Activated naive CD4-positive, alpha-beta T cell treated with anti-CD3 and anti-CD28 coated beads, Interleukin-2, amount 50 U/mL, for 72 hours (primary cell): Measurements from ENCODE around the gene KRT20. TPM values are rescaled to one million over a fixed set of nuclear protein-coding genes. Genes with fewer than 3 reads are reported as not detected.
"Not testable (repeated sequence)": the region's sequence is repeated elsewhere in the genome, so short reads cannot be mapped to it uniquely, and the experiment has no call there.

Experiments used
- ATAC-seq, 2 donors: fragments of 150-1000 bp; cut with Tn5 transposase; 2 replicates each; pipeline ENCODE4 v1.10.0; 2021; ENCODE audit warnings: mild to moderate bottlenecking in 2 of 2, moderate library complexity in 2 of 2
- DNase-seq, 2 donors: peaks; one replicate each; pipeline ENCODE4 v3.0.0; 2021 to 2022; ENCODE audit warnings: low spot score in 2 of 2
- H3K27ac Mint-ChIP-seq, 2 donors: one replicate each; pipeline ENCODE4 v1.8.0; 2022; ENCODE audit warnings: mild to moderate bottlenecking in 2 of 2, mixed read lengths in 2 of 2
- H3K36me3 Mint-ChIP-seq, 2 donors: one replicate each; pipeline ENCODE4 v1.8.0; 2022; ENCODE audit warnings: mixed read lengths in 2 of 2
- H3K9me3 Mint-ChIP-seq, 2 donors: one replicate each; pipeline ENCODE4 v1.8.0; 2022; ENCODE audit warnings: mixed read lengths in 2 of 2
- total RNA-seq, 2 donors: library from RNA; stranded (reverse); gene quantifications; one replicate each; pipeline ENCODE4 v1.2.3, GENCODE V29; 2022

The KRT20 gene, protein sequence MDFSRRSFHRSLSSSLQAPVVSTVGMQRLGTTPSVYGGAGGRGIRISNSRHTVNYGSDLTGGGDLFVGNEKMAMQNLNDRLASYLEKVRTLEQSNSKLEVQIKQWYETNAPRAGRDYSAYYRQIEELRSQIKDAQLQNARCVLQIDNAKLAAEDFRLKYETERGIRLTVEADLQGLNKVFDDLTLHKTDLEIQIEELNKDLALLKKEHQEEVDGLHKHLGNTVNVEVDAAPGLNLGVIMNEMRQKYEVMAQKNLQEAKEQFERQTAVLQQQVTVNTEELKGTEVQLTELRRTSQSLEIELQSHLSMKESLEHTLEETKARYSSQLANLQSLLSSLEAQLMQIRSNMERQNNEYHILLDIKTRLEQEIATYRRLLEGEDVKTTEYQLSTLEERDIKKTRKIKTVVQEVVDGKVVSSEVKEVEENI
- total RNA-seq: not detected

DNA sequence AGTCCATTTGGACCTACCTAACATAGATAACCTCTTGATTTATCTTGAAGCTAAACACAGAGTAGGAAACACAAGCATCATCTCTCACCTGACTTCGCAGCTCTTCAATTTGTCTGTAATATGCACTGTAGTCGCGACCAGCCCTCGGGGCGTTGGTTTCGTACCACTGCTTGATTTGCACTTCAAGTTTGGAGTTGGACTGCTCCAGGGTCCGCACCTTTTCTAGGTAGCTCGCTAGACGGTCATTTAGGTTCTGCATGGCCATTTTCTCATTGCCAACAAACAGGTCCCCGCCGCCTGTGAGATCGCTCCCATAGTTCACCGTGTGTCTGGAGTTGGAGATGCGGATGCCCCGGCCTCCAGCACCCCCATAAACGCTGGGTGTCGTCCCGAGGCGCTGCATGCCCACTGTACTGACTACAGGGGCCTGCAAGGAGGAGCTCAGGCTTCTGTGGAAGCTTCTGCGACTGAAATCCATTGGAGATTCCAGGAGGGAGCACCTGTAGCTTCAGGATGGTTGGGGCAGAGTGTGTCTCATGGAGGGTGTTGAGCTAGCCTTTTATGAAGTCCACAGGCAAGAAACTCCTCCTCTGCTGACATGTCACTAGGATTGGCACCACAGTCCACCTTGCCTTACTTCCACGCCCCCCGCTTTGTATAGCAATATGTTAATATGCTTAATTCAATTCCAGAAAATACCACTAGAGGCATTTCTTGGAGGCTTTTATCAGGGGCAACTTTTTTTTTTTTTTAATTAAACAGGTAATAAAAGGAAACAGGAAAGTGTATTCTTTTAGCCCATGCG is at the start of gene KRT20:
Gene KRT20 (minus strand): TSS at position 535 of the 805 bp plus-strand sequence. CDS start 57 bp downstream, at position 478.
- no peak for ATAC-seq
- DNase-seq: no peak
- no peak within 1 kb of the TSS for H3K27ac Mint-ChIP-seq
- H3K36me3 Mint-ChIP-seq: no peaks in the 10 kb centered on the region
- no peaks in the 10 kb centered on the region for H3K9me3 Mint-ChIP-seq

DNA sequence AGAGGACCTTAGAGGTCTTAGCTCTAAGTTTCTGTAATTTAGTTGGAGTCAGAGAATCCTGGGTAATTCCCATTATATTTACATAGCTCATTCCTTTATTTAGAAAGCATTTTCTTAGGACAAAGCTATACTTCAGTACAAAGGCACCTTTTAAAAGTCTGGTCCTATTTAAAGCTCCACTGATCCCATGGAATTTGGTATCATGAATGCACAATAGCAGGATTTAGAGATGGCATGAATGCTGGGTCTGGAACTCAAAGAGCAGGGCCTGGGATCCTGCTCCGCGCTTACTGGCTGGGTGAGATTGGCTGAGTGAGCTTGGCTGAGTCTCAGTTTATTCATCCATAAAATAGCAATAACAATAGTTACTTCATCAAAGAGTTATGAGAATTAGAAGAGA is 47.6 kb upstream of the KRT20 start:
- H3K27ac Mint-ChIP-seq: no peak overlapping the region
- DNase-seq: no peak
- no peak for ATAC-seq
- no peaks in the 10 kb centered on the region for H3K9me3 Mint-ChIP-seq
- no peaks in the 10 kb centered on the region for H3K36me3 Mint-ChIP-seq

DNA sequence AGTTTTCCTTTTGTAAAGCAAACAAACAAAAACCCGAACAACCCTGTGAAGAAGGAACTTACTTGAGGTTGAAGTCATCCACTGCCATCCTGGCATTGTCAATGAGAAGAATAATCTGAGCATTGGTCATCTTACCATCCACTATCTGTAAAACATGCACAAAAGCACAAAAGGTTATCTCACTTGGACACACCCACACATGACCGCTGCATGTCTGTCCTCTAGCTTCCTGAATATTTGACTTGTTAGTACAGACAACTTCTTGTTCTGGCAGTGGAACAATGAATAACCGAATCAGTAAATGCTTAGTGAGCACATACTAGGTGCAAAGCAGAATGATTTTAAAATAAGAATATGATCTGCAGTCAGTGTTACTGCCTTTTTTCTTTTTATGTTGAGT is 46.3 kb upstream of the KRT20 start:
- Mint-ChIP-seq H3K36me3 (no peaks in the 10 kb centered on the region), H3K9me3 (no peaks in the 10 kb centered on the region), H3K27ac (no peak overlapping the region)
- DNase-seq (no peak), ATAC-seq (no peak)

DNA sequence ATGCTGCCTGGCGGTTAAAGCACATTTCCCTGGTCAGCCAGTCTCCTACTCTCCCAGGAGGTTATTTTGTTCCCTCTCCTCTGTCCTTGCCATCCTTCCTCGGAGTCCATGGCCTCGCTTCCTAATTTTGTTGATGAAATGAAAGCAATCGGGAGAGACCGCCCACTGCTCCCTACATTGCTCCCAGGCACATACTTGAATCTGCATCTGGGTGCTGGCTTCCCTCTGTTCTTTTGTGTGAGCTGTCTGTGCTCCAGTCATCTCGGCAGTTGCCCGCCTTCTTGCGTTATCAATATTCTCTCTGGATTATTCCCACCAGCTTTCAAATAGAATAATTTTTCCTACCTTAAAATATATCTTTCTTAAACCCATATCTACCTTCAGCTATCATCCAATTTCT is 41.3 kb upstream of the KRT20 start:
- Mint-ChIP-seq H3K36me3 (no peaks in the 10 kb centered on the region), H3K27ac (no peak overlapping the region)
- ATAC-seq: no peak

DNA sequence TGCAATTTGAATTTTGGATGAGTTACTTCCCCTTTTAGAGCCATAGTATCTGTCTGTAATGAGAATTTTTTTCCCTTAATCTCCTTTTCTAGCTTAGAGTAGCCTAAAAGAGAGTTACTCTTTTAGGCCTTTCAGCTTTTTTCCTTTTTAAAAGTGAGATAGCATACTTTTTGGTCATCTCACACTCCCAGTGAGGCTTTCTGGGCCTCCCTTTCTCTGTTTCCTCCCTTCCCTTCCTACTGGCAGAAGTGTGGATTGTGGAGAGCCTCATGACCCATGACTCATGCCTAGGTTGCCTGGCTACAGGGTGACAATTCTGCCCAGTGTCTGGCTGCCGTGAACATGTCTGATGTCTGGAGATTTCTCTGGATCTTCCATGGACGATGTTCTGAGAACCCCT is 37.2 kb upstream of the KRT20 start:
- ATAC-seq: peak in 1 of 2 donors; percentile 46
- Mint-ChIP-seq H3K27ac (no peak overlapping the region), H3K9me3 (no peaks in the 10 kb centered on the region), H3K36me3 (no peaks in the 10 kb centered on the region)
- no peak for DNase-seq

More for the DNA sequence above, 41.3 kb upstream of the KRT20 start:
- no peaks in the 10 kb centered on the region for H3K9me3 Mint-ChIP-seq
- no peak for DNase-seq

DNA sequence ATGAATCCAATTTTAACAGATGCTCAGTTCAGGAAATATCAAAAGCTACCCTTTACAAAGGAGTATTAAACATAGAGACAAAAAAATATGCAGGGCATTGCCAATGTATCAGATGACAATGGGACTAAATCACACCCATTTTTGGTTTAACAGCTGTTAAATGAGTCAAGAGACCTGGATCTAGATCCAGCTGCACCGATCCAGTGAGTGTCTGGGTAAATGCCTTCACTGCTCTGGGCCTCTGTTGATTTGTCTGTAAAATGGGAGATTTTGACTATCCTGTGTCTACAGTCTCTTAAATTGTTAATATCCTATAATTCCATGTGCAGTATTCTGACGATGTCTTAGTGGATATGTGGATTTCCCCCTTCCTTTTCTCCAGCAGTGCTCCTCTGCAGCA is 36.0 kb upstream of the KRT20 start:
- DNase-seq: no peak
- H3K9me3 Mint-ChIP-seq: no peaks in the 10 kb centered on the region
- no peak overlapping the region for H3K27ac Mint-ChIP-seq
- ATAC-seq: no peak
- H3K36me3 Mint-ChIP-seq: no peaks in the 10 kb centered on the region

DNA sequence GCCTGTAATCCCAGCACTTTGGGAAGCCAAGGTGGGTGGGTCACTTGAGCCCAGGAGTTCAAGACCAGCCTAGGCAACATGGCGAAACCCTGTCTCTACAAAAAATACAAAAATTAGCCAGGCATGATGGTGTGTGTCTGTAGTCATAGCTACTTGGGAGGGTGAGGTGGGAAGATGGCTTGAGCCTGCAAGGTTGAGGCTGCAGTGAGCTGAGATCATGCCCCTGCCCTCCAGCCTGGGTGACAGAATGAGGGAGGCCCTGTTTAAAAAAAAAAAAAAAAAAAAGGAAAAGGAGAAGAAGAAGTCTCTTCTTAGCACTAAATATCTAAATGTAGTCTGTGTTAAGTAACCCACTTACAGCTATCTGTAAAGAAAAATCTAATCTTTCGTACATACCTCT is 32.1 kb upstream of the KRT20 start:
- not testable (repeated sequence) for H3K27ac Mint-ChIP-seq, DNase-seq

DNA sequence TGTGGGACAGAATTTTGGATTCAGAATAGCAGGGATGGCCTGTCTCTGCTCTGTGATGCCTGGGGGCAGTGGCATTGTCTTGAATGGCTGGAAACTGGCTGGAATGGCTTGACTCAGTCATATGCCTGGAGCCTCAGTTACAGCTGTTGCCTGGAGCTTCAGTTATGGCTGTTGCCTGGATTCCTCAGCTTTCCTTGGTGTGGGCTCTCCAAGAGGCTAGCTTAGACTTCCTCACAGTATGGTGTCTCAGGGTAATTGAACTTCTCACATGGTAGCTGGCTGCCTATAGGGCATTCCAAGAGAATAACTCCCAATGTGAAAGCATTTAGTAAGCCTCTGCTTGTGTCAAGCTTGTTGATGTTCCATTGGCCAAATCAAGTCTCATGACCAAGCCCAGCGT is 31.3 kb upstream of the KRT20 start:
- no peaks in the 10 kb centered on the region for H3K36me3 Mint-ChIP-seq
- H3K27ac Mint-ChIP-seq: no peak overlapping the region
- H3K9me3 Mint-ChIP-seq: no peaks in the 10 kb centered on the region
- ATAC-seq (no peak), DNase-seq (no peak)

More for the DNA sequence above, 32.1 kb upstream of the KRT20 start:
- H3K36me3 Mint-ChIP-seq, ATAC-seq, H3K9me3 Mint-ChIP-seq: not testable (repeated sequence)

DNA sequence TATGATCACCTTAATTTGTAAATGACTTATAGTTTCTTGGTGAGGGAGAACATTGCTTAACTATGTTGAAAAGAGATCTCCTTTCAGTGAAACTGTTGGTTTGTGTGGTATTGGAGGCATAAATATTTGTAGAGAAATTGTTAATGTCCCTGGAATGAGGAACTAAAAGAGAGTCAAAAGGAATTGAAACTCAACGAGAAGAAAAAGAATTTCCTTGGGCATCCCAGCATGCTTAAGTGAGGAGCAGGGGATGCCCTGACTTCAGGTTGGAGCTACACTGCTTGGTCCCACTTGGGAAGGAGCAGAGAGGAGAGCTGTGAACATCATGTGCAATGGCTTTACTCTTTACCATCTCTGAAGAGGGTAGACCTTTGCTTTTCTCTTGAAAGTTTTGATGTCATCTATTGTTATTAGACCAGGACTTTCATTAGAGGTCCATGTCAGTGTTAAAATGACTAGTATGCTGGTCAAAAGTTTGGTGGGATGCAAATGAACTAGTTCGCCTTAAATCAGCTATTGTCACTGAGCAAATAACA is 30.7 kb upstream of the KRT20 start:
- Mint-ChIP-seq H3K36me3 (no peaks in the 10 kb centered on the region), H3K27ac (peak overlapping the region in 1 of 2 donors; percentile 1), H3K9me3 (no peaks in the 10 kb centered on the region)
- peak in 1 of 2 donors; percentile 12 for ATAC-seq
- no peak for DNase-seq

DNA sequence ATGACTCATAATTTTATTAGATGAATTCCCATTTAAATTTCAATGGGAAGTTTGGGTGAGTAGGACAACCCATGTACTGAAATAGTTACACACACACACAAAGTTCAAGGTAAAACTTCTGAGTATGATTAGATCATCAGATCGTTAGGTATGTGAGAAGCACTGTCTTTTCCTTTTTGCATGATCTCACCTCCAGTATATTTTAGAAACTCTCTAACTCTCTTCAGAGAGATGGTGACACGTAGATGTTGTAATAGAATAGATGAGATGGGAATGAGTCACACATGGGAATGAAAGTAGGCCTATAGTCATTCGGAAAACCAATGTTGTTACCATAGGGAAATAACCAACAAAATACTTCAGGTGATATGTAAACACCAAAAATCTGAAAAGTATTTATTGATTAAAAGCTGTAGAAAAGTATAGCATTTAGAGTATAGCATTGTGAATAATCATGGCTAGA is 30.2 kb upstream of the KRT20 start:
- Mint-ChIP-seq H3K36me3 (no peaks in the 10 kb centered on the region), H3K9me3 (no peaks in the 10 kb centered on the region), H3K27ac (peak overlapping the region in 1 of 2 donors; percentile 1)
- ATAC-seq (peak; percentile 74 to 97), DNase-seq (no peak)

DNA sequence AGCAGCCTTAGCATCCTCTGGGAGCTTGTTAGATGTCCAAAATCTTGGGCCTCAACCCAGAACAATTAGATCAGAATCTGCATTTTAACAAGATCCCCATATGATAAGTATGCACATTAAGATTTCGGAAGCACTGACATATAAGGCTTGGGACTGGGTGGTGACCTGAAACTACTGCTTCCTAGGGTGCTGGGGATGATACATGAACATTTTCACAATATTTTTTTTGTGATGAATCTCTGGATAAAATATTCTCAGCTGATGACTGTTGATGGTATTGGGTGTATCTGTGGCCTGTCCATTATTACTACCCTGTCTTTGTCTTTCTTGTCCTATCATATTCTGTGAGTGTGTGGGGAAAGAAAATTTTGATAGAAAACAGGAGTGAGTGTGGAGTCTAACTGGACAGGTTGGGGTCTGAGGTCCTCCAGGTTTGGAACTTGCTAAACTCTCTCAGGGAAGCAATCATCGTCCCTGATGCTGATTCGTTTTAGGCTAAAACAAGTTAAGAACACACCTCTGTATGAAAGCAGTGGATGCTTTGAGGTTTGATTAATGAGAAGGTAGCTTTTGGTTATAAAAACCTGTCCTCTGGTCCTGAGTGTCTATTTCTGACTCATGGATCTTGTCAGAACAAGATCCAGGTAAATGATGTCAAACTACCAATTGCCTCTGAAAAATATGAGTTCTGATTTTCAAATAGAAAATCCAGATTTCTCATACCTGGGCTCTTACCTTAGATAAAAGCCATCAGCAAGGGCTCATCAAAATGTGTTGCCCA is 29.2 kb upstream of the KRT20 start:
- Mint-ChIP-seq H3K27ac (no peak overlapping the region), H3K36me3 (no peaks in the 10 kb centered on the region), H3K9me3 (no peaks in the 10 kb centered on the region)
- DNase-seq (no peak), ATAC-seq (peak in 1 of 2 donors; percentile 14)

DNA sequence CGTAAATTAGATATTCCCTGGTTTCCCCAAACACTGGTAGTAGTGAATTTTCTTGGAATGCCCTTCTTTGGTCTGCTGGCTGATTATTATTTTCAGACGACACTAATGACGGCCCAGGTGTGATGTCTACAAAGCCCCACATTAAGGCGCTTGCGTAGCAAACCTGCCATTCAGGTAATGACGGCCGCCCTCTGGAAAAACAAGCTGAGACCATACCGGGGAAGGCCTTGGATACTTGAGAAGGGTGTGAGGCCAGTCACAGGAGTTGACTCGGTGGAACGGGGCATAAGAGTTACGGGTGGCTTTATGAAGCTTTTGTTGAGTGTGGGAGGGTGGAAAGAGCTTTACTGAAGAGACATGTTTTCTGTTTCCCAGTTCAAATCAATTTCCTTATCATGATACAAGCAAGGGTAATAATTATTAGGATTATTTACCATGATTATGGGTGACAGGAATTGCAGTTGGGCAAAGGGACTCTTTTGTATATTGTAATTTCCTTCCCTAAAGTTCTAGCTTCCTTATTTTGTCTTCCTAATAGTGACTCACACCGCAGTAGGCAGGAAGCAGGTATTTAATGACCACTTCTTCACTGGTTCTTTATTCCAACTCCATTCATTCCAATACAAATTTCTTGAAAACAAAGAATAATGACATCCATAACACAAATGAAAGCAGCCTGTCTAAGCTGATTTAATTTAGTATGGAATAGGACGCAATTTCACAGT is 27.6 kb upstream of the KRT20 start:
- H3K36me3 Mint-ChIP-seq: no peaks in the 10 kb centered on the region
- H3K9me3 Mint-ChIP-seq: no peaks in the 10 kb centered on the region
- DNase-seq: no peak
- ATAC-seq: no peak
- H3K27ac Mint-ChIP-seq: no peak overlapping the region

DNA sequence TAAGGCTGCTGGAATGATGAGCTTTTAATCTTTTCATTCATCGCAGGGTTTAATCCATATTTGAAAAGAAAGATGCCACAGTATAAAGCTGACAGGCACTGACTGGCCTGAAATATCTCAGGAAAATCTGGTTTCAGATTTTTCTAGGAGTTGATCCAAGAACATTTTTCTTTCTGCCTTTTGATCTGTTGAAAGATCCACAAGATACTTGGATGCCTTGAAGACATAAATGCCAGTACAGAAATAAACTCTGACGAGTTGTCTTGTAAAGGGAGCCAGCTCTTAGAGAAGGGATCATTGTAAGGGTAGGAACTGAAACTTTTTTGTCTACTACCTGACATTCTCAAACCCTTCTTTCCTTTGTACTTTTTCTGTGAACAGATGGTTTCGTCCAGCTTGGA is 25.4 kb upstream of the KRT20 start:
- ATAC-seq: no peak
- no peaks in the 10 kb centered on the region for H3K36me3 Mint-ChIP-seq
- no peak overlapping the region for H3K27ac Mint-ChIP-seq
- H3K9me3 Mint-ChIP-seq: no peaks in the 10 kb centered on the region
- no peak for DNase-seq

DNA sequence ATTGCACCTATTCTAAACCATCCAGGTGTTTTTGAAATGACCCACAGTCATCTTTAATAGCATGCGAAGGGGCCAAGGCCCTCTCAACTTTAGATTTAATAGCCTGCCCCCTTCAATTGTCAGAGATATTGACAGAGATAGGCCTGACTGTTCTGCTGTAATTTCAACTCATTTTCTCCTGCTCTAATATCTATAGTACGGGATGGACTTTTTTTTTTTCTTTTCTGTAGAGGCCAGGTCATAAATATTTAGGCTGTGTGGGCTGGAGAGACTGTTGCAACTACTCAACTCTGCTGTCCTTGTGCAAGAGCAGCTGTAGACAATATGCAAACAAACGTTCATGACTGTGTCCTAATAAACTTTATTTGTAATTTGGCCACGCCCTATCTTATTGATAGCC is 24.7 kb upstream of the KRT20 start:
- Mint-ChIP-seq H3K36me3 (no peaks in the 10 kb centered on the region), H3K9me3 (no peaks in the 10 kb centered on the region), H3K27ac (no peak overlapping the region)
- ATAC-seq: no peak
- DNase-seq: no peak

DNA sequence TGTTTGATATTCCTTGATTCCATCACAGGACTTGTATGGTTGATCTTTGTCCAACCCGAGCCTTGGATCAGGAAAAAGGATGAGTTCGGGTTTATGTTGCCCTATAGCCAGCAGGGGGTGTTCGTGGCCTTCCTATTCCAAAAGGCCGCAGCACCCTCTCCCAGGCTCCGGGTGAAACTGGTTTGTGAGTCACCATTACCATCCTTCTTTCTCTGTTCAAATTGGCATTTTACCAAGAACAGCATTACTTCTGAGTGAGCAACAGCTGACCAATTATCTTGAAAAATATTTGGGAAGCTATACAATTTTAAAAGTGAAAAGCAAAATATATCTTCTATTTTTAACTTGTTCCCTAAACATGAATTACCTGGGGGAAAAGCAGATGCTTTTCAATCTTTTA is 24.3 kb upstream of the KRT20 start:
- H3K36me3 Mint-ChIP-seq: no peaks in the 10 kb centered on the region
- ATAC-seq: peak; percentile 88 to 99

DNA sequence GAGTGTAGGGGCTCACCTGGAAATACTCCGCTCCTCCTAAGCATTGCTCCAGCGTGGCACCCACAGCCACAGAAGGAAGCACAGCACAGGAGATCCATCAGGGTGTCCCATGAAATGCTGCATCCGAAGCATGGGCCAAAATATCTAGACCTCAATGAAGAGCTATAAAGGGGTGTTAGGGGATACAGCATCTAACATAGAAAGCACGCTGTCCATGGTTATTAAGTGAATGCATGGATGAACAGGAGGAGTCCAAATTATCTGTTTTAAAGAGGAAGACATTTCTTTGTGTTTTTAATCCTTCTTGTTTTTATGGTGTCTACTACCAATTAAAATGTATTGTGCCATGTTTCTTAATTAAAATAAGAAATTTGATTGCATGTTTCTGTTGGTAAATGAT is 21.6 kb upstream of the KRT20 start:
- ATAC-seq (no peak), DNase-seq (no peak)
- no peak overlapping the region for H3K27ac Mint-ChIP-seq
- no peaks in the 10 kb centered on the region for H3K9me3 Mint-ChIP-seq
- no peaks in the 10 kb centered on the region for H3K36me3 Mint-ChIP-seq

More for the DNA sequence above, 24.3 kb upstream of the KRT20 start:
- Mint-ChIP-seq H3K27ac (no peak overlapping the region), H3K9me3 (no peaks in the 10 kb centered on the region)
- DNase-seq: peak; percentile 51 to 66
